Measurements from ENCODE around the gene CCDC30.
A peak's percentile ranks its signal among the peaks of the same experiment; 100 is the strongest.

The CCDC30 gene

GRCh38 chr1:42462828-42463763, at the start of gene CCDC30:
Gene CCDC30, plus strand, starts transcription at chr1:42463286. Its CDS starts 17,266 bp downstream, at chr1:42480552.
- DNase-seq (ENCODE audit: low spot score) = peak; percentile 99

GRCh38 chr1:42414551-42415496, 48.3 kb upstream of the CCDC30 start:
- DNase-seq (ENCODE audit: low spot score) = no peak

- DNase-seq (ENCODE audit: low spot score) = no peak
Observed at GRCh38 chr1:42417166-42417565, 45.9 kb upstream of the CCDC30 start.

- no peak for DNase-seq (ENCODE audit: low spot score)
Observed at GRCh38 chr1:42418516-42418915, 44.6 kb upstream of the CCDC30 start.

- DNase-seq (ENCODE audit: low spot score) = peak; percentile 17
Observed at GRCh38 chr1:42419126-42419821, 43.8 kb upstream of the CCDC30 start.

GRCh38 chr1:42420121-42420520, 43.0 kb upstream of the CCDC30 start:
- DNase-seq (ENCODE audit: low spot score) = no peak

- peak; percentile 87 for DNase-seq (ENCODE audit: low spot score)
Observed at GRCh38 chr1:42420911-42421585, 42.0 kb upstream of the CCDC30 start.

GRCh38 chr1:42422737-42423136, 40.3 kb upstream of the CCDC30 start:
- no peak for DNase-seq (ENCODE audit: low spot score)

GRCh38 chr1:42423681-42424080, 39.4 kb upstream of the CCDC30 start:
- DNase-seq (ENCODE audit: low spot score) = no peak

- peak; percentile 21 for DNase-seq (ENCODE audit: low spot score)
Observed at GRCh38 chr1:42424201-42424600, 38.9 kb upstream of the CCDC30 start.

GRCh38 chr1:42427240-42427639, 35.8 kb upstream of the CCDC30 start:
- DNase-seq (ENCODE audit: low spot score) = no peak

- DNase-seq (ENCODE audit: low spot score) = no peak
Observed at GRCh38 chr1:42429603-42430002, 33.5 kb upstream of the CCDC30 start.

GRCh38 chr1:42430286-42431135, 32.6 kb upstream of the CCDC30 start:
- DNase-seq (ENCODE audit: low spot score) = no peak

GRCh38 chr1:42431514-42431913, 31.6 kb upstream of the CCDC30 start:
- no peak for DNase-seq (ENCODE audit: low spot score)

- DNase-seq (ENCODE audit: low spot score) = no peak
Observed at GRCh38 chr1:42432714-42433113, 30.4 kb upstream of the CCDC30 start.

GRCh38 chr1:42433369-42433768, 29.7 kb upstream of the CCDC30 start:
- no peak for DNase-seq (ENCODE audit: low spot score)

- no peak for DNase-seq (ENCODE audit: low spot score)
Observed at GRCh38 chr1:42434340-42434739, 28.7 kb upstream of the CCDC30 start.

- DNase-seq (ENCODE audit: low spot score) = peak; percentile 88
Observed at GRCh38 chr1:42439940-42440339, 23.1 kb upstream of the CCDC30 start.

- no peak for DNase-seq (ENCODE audit: low spot score)
Observed at GRCh38 chr1:42442662-42443061, 20.4 kb upstream of the CCDC30 start.

GRCh38 chr1:42449256-42449655, 13.8 kb upstream of the CCDC30 start:
- no peak for DNase-seq (ENCODE audit: low spot score)

Measured in kidney tubule cell (primary cell).